DND-41 (cell line): ENCODE measurements around the gene R3HCC1L.

Source experiments
- ATAC-seq: fragments of 200-7000 bp; cut with Tn5 transposase; 3 replicates; pipeline ENCODE4 v1.9.1; 2021; ENCODE audit warnings: low read depth; ENCODE audit not compliant: insufficient read depth
- DNase-seq: peaks from one replicate; pipeline ENCODE4 v3.0.0-alpha.2; 2020
- H2AFZ ChIP-seq: 2 replicates; pipeline ENCODE4 v1.6.0; 2012; ENCODE audit warnings: low read depth, low read length
- H3K27ac ChIP-seq: 2 replicates; pipeline ENCODE4 v1.5.1; 2012; ENCODE audit warnings: low read length, inconsistent platforms
- H3K27me3 ChIP-seq: fragments of 200-600 bp; sonication (generic); 2 replicates; pipeline ENCODE4 v1.6.0; 2012; ENCODE audit warnings: low read length, mild to moderate bottlenecking, inconsistent platforms; ENCODE audit not compliant: insufficient read depth, poor library complexity
- H3K36me3 ChIP-seq: 2 replicates; pipeline ENCODE4 v1.5.1; 2012; ENCODE audit warnings: low read length, inconsistent platforms; ENCODE audit not compliant: insufficient read depth
- H3K4me1 ChIP-seq: 2 replicates; pipeline ENCODE4 v1.5.1; 2012; ENCODE audit warnings: mild to moderate bottlenecking, low read length; ENCODE audit not compliant: insufficient read depth
- H3K4me2 ChIP-seq: 2 replicates; pipeline ENCODE4 v1.6.0; 2012; ENCODE audit warnings: mild to moderate bottlenecking, moderate library complexity, low read length, inconsistent platforms; ENCODE audit not compliant: insufficient read depth
- H3K4me3 ChIP-seq, 2 experiments: fragments of 200-600 bp in 1 of 2; shearing (Covaris generic) in 1 of 2; 2 replicates each; pipeline ENCODE4 v1.5.1; 2012 to 2016; ENCODE audit warnings: inconsistent platforms in 2 of 2, low read length in 2 of 2, mild to moderate bottlenecking in 2 of 2, low read depth in 1 of 2, moderate library complexity in 1 of 2
- H3K79me2 ChIP-seq: 2 replicates; pipeline ENCODE4 v1.6.0; 2012; ENCODE audit warnings: low read length, inconsistent platforms; ENCODE audit not compliant: insufficient read depth
- H3K9ac ChIP-seq: 2 replicates; pipeline ENCODE4 v1.6.0; 2012; ENCODE audit warnings: low read depth, mild to moderate bottlenecking, inconsistent platforms, low read length, moderate library complexity
- H3K9me3 ChIP-seq: 2 replicates; pipeline ENCODE4 v1.5.1; 2012; ENCODE audit warnings: low read length, moderate library complexity, mild to moderate bottlenecking, inconsistent platforms; ENCODE audit not compliant: insufficient read depth, severe bottlenecking
- H4K20me1 ChIP-seq: 2 replicates; pipeline ENCODE4 v1.6.0; 2012; ENCODE audit warnings: low read length; ENCODE audit not compliant: insufficient read depth
- EZH2 ChIP-seq: IDR thresholded peaks from 3 replicates; pipeline ENCODE4 v1.6.1; 2012; ENCODE audit warnings: borderline replicate concordance, low read depth, mild to moderate bottlenecking, moderate library complexity, low read length, inconsistent platforms; ENCODE audit not compliant: severe bottlenecking
- TF ChIP-seq, protein P1 (sequence below): IDR thresholded peaks from 2 replicates; pipeline ENCODE4 v1.5.1; 2012; ENCODE audit warnings: borderline replicate concordance, low read length, moderate library complexity, mild to moderate bottlenecking; ENCODE audit not compliant: poor library complexity, severe bottlenecking; ENCODE audit errors: extremely low read depth

The R3HCC1L gene

DNA sequence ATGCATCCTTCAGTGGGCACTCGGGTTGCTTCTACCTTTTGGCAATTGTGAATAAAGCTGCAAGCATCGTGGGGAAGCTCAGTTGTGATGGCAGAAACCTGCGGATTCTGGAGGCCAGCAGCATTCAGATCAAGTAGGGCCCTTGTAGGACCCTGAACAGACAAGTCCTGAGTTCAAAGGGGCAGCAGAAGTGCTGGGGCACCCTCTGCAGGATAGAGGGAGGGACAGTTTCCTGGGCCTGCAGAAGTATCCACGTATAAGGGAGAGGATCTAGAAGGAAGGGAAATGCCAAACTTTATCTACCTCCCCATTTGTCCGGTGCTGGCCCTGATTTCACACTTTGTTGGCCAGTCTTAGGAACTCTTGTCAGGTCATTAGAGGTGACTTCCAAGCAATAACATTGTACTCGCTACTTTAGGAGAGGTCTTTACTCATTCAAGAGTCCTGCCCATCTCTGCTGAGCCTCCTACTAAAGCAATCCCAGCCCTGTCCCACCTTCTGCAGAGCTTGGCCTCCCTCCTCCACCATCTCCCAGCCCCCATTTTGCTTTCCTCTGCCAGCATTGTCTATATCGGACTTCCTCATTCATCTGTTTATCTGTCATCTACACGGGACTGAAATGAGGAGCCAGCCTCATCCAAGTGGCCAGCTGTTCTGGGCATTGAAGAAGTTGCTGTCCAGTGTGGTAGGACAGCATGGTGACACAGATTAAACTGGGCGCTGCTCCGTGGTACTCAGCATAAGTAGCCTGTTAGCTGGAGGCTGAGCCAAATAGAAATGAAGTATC, 26.6 kb upstream of the R3HCC1L start:
- Histone ChIP-seq H4K20me1 (no peaks in the 10 kb centered on the region), H3K79me2 (no peaks in the 10 kb centered on the region), H3K4me3 (no peak overlapping the region), H3K27ac (no peak overlapping the region), H3K27me3 (peaks cover 5% of the 10 kb centered on the region), H3K9me3 (no peaks in the 10 kb centered on the region), H3K9ac (no peak overlapping the region), H2AFZ (no peak overlapping the region), H3K36me3 (no peaks in the 10 kb centered on the region), H3K4me2 (no peak overlapping the region), H3K4me1 (no peaks in the 10 kb centered on the region)
- DNase-seq, result no peak
- no peak for ATAC-seq
- TF ChIP-seq, protein P1, sequence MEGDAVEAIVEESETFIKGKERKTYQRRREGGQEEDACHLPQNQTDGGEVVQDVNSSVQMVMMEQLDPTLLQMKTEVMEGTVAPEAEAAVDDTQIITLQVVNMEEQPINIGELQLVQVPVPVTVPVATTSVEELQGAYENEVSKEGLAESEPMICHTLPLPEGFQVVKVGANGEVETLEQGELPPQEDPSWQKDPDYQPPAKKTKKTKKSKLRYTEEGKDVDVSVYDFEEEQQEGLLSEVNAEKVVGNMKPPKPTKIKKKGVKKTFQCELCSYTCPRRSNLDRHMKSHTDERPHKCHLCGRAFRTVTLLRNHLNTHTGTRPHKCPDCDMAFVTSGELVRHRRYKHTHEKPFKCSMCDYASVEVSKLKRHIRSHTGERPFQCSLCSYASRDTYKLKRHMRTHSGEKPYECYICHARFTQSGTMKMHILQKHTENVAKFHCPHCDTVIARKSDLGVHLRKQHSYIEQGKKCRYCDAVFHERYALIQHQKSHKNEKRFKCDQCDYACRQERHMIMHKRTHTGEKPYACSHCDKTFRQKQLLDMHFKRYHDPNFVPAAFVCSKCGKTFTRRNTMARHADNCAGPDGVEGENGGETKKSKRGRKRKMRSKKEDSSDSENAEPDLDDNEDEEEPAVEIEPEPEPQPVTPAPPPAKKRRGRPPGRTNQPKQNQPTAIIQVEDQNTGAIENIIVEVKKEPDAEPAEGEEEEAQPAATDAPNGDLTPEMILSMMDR, result no peak
- TF ChIP-seq EZH2, result no peak

DNA sequence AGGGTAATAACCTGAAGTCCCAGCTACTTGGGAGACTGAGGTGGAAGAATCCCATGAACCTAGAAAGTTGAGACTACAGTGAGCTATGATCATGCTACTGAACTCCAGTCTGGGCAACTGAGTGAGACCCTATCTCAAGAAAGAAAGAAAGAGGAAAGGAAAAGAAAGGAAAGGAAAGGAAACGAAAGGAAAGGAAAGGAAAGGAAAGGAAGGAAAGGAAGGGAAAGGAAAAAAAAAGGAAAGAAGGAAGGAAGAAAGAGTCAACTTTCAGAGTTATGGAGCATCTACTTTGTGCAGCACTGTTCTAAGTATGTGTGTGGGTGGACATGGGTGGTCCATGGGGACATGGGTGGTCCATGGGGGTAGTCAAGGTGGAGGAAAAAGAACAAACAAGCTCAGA, 24.1 kb upstream of the R3HCC1L start:
- H3K27me3 ChIP-seq, result peaks cover 16% of the 10 kb centered on the region
- H3K9me3 ChIP-seq, result no peaks in the 10 kb centered on the region
- no peaks in the 10 kb centered on the region for H3K79me2 ChIP-seq
- ATAC-seq, result no peak
- no peak overlapping the region for H3K9ac ChIP-seq
- no peak for TF ChIP-seq EZH2
- TF ChIP-seq, protein P1, result no peak
- H3K27ac ChIP-seq, result no peak overlapping the region
- H2AFZ ChIP-seq, result no peak overlapping the region
- H3K36me3 ChIP-seq, result no peaks in the 10 kb centered on the region
- no peak overlapping the region for H3K4me2 ChIP-seq
- no peak overlapping the region for H3K4me3 ChIP-seq
- no peaks in the 10 kb centered on the region for H3K4me1 ChIP-seq
- H4K20me1 ChIP-seq, result no peaks in the 10 kb centered on the region
- no peak for DNase-seq

DNA sequence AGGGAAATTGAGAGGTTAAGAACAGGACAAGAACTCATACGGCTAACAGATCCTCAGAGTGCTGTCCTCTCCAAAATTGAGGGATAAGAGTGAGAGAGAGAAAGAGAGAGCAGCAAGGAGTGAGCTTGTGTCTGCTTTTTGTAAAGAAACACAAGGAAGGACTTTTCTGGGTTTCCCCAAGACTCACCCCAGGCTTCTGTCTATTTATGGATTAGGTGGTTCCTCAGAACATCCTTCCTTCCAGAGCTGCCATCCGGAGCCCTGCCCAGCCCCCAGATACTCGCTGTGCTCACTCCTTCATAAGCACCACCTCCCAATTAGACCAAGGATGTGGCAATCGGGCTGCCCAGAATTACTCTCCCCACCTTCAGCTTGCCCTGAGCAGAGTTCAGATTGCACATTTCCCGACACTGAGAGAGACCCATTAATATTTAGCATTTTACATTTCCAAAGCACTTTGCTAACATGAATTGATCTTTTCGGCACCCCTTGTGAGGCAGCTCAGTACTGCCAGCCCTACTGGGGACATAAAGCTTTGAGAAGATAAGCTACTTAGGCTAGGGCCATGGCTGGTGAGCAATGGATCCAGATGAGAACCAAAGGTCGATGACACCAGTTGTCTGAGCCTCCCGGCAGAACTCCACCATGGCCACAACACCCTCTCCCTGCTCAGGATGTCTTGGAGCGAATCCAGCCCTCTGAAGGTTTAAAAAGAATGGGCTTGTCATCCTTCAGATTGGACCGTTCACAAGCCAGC, 19.2 kb upstream of the R3HCC1L start:
- peaks cover 17% of the 10 kb centered on the region for H3K27me3 ChIP-seq
- no peak overlapping the region for H3K4me2 ChIP-seq
- TF ChIP-seq, protein P1, result no peak
- H3K9me3 ChIP-seq, result no peaks in the 10 kb centered on the region
- DNase-seq (no peak), ATAC-seq (no peak)
- no peak overlapping the region for H3K27ac ChIP-seq
- H3K79me2 ChIP-seq, result no peaks in the 10 kb centered on the region
- no peaks in the 10 kb centered on the region for H4K20me1 ChIP-seq
- H3K4me1 ChIP-seq, result no peaks in the 10 kb centered on the region
- H2AFZ ChIP-seq, result no peak overlapping the region
- H3K4me3 ChIP-seq, result no peak overlapping the region
- no peak overlapping the region for H3K9ac ChIP-seq
- H3K36me3 ChIP-seq, result no peaks in the 10 kb centered on the region
